ENCODE data around the gene INPPL1. TPM values are rescaled to one million over a fixed set of nuclear protein-coding genes. Genes with fewer than 3 reads are reported as not detected.
"Not testable (repeated sequence)": the region's sequence is repeated elsewhere in the genome, so short reads cannot be mapped to it uniquely, and the experiment has no call there.

INPPL1 gene
- polyA plus RNA-seq, 1 experiment, result 164 TPM

DNA sequence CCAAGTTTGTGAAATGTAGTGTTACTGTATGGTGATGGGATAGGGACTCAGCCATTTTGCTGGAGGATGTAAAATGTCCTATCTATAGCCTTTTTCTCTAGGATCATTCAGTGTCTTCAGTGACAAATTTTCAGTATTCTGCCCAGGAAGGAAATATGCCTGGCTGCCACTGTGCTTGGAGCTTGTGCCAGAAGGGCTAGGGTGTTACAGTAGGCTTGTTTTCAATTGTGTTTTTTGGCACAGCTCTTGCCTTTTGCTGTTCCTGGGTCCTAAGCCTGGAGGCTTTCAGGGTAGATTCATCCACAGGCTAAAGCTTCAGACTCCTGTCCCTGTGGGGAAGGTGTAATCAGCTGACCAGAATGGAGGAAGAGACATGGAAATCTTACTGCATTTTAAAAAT lies 41.4 kb downstream of the INPPL1 start:
- no peak for DNase-seq (ENCODE audit: low read depth)
- Histone ChIP-seq H3K27me3 (ENCODE audit: control insufficient read depth, insufficient read depth, low read length) (peaks cover 2% of the 10 kb centered on the region; the same call in 1 of the 2 replicates), H3K36me3 (ENCODE audit: control insufficient read depth, insufficient read depth, low read length) (no peaks in the 10 kb centered on the region), H3K4me3 (ENCODE audit: low read depth, low read length) (no peak overlapping the region)
- POLR2A ChIA-PET, result no interaction called here
- TF ChIP-seq, protein P1, sequence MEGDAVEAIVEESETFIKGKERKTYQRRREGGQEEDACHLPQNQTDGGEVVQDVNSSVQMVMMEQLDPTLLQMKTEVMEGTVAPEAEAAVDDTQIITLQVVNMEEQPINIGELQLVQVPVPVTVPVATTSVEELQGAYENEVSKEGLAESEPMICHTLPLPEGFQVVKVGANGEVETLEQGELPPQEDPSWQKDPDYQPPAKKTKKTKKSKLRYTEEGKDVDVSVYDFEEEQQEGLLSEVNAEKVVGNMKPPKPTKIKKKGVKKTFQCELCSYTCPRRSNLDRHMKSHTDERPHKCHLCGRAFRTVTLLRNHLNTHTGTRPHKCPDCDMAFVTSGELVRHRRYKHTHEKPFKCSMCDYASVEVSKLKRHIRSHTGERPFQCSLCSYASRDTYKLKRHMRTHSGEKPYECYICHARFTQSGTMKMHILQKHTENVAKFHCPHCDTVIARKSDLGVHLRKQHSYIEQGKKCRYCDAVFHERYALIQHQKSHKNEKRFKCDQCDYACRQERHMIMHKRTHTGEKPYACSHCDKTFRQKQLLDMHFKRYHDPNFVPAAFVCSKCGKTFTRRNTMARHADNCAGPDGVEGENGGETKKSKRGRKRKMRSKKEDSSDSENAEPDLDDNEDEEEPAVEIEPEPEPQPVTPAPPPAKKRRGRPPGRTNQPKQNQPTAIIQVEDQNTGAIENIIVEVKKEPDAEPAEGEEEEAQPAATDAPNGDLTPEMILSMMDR (IDR thresholded peaks at IDR 0.05; ENCODE audit: insufficient read depth, low read depth, low read length), result no peak
- CTCF ChIA-PET, result no interaction called here

DNA sequence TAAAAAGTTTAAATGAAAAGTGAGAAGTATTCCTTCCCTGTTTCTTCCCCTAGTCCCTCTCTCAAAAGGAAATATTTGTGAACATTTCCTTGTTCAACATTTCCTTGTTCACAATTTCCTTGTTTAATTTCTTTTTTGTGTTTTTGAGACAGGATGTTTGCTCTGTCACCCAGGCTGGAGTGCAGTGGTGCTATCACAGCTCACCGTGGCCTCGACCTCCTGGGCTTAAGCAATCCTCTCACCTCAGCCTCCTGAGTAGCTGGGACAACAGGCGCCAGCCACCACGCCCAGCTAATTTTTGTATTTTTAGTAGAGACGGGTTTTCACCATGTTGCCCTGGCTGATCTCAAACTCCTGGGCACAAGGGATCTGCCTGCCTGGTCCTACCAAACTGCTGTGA lies 42.4 kb downstream of the INPPL1 start:
- H3K36me3 ChIP-seq (ENCODE audit: control insufficient read depth, insufficient read depth, low read length); POLR2A ChIA-PET; DNase-seq (ENCODE audit: low read depth); CTCF ChIA-PET; H3K4me3 ChIP-seq (ENCODE audit: low read depth, low read length); H3K27me3 ChIP-seq (ENCODE audit: control insufficient read depth, insufficient read depth, low read length): not testable (repeated sequence)

DNA sequence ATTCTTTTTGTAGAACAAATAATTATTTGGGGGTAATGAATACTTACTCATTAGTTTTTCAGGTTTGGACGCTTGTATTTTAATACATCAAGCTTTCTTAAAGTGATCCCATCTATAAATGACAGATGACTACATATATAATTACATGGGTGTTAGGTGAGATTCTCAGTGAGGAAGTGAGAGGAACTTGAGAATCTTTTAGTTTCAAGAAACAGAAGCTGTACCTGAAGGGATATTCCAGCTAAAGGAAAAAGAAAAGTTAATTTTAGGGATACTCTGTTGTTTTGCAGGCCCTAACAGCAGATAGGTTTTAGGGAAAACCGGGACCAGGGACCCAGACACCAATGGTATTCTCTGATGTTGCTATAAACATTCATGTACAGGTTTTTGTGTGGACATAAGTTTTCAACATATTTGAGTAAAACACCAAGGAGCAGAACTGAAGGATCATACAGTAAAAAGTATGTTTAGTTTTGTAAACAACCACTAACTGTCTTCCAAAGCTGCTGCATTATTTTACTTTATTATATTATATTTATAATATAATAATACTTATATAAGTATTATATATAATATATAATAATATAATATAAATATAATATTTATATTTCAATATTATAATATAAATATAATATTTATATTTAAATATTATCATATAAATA lies 43.5 kb downstream of the INPPL1 start:
- Histone ChIP-seq H3K27me3 (ENCODE audit: control insufficient read depth, insufficient read depth, low read length) (peaks cover 2% of the 10 kb centered on the region; the same call in 1 of the 2 replicates), H3K36me3 (ENCODE audit: control insufficient read depth, insufficient read depth, low read length) (no peaks in the 10 kb centered on the region), H3K4me3 (ENCODE audit: low read depth, low read length) (no peak overlapping the region)
- CTCF ChIA-PET, result interaction anchor here (0.6 kb wide), 1 partner anchor 1249 kb away, joined by 4 read pairs; no protein-coding TSS in a partner anchor
- TF ChIP-seq, protein P1 (IDR thresholded peaks at IDR 0.05; ENCODE audit: insufficient read depth, low read depth, low read length), result no peak
- DNase-seq (ENCODE audit: low read depth), result no peak
- POLR2A ChIA-PET, result no interaction called here

DNA sequence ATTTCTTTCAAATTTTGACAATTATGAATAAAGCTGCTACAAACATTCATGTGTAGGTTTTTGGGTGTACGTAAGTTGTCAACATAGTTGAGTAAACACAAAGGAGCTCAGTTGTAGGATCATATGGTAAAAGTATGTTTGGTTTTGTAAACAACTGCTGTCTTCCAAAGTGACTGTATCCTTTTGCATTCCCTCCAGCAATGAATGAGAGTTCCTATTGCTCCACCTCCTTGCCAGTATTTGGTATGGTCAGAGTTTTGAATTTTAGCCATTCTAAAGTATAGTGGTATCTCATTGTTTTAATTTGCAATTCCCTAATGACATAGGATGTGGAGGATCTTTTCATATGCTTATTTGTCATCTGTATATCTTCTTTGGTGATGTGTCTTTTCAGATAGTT lies 47.4 kb downstream of the INPPL1 start:
- ChIA-PET POLR2A (no interaction called here), CTCF (no interaction called here)
- peaks cover 2% of the 10 kb centered on the region; the same call in 1 of the 2 replicates for H3K27me3 ChIP-seq (ENCODE audit: control insufficient read depth, insufficient read depth, low read length)
- TF ChIP-seq, protein P1 (IDR thresholded peaks at IDR 0.05; ENCODE audit: insufficient read depth, low read depth, low read length), result no peak
- no peak for DNase-seq (ENCODE audit: low read depth)
- no peak overlapping the region for H3K4me3 ChIP-seq (ENCODE audit: low read depth, low read length)
- no peaks in the 10 kb centered on the region for H3K36me3 ChIP-seq (ENCODE audit: control insufficient read depth, insufficient read depth, low read length)

DNA sequence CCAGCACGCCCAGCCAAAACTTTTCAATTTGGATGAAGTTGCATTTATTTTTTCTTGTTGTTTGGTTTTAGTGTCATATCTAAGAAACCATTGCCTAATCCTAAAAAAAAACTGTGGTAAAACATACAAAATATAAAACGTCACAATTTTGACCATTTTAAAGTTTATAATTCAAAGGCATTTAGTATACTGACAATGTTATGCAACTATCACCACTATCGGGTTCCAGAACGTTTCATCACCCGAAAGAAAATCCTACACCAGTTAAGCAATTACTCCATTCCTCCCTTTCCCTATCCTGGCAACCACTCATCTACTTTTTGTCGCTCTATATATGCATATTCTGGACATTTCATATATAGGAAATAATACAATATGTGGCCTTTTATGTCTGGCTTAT lies 49.9 kb downstream of the INPPL1 start:
- no peaks in the 10 kb centered on the region for H3K36me3 ChIP-seq (ENCODE audit: control insufficient read depth, insufficient read depth, low read length)
- H3K27me3 ChIP-seq (ENCODE audit: control insufficient read depth, insufficient read depth, low read length), result peaks cover 2% of the 10 kb centered on the region; the same call in 1 of the 2 replicates
- ChIA-PET POLR2A (no interaction called here), CTCF (no interaction called here)
- H3K4me3 ChIP-seq (ENCODE audit: low read depth, low read length), result no peak overlapping the region
- TF ChIP-seq, protein P1 (IDR thresholded peaks at IDR 0.05; ENCODE audit: insufficient read depth, low read depth, low read length), result no peak
- DNase-seq (ENCODE audit: low read depth), result no peak

DNA sequence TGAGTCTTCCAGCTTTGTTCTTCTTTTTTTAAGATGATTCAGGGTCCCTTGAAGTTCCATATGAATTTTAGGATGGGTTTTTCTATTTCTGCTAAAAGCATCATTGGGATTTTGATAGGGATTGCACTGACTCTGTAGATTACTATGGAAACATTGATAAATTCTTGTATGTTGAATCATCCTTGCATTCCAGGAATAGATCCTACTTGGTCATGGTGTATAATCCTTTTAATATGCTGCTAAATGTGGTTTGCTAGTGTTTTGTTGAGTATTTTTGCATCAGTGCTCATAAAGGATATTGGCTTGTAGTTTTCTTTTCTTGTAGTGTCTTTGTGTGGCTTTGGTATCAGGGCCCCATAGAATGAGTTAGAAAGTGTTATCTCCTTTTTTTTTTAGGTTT lies 54.3 kb downstream of the INPPL1 start:
- POLR2A ChIA-PET, result no interaction called here
- CTCF ChIA-PET, result interaction anchor here (0.8 to 1.2 kb wide), 3 partner anchors 15 to 39 kb away, joined by 3 to 4 read pairs (median 3); no protein-coding TSS in a partner anchor
- DNase-seq (ENCODE audit: low read depth), result peak; percentile 41
- TF ChIP-seq, protein P1 (IDR thresholded peaks at IDR 0.05; ENCODE audit: insufficient read depth, low read depth, low read length), result no peak
- no peak overlapping the region for H3K4me3 ChIP-seq (ENCODE audit: low read depth, low read length)
- H3K36me3 ChIP-seq (ENCODE audit: control insufficient read depth, insufficient read depth, low read length), result no peaks in the 10 kb centered on the region
- H3K27me3 ChIP-seq (ENCODE audit: control insufficient read depth, insufficient read depth, low read length), result no peaks in the 10 kb centered on the region

All from BJ (cell line).